ENCODE measurements around the gene NOXO1.

DNA sequence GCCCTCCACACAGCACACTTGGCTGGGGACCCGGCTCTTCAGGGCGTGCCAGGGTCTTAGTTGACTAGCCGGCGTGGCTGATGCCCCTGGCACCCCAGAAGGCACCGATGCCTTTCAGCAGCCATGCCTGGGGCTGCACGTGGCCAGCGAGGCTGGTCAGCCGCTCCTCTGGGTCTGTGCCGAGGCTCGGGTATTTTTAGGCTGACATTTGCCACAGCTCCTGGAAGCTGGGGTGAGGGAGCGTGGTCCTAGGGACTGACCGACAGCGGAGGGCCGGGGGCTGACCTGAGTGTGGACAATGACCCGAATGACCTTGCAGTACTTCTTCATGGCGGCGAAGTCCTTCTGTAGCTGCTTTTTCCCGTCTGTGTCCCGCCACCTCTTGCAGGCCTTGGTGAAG lies 30.7 kb downstream of the NOXO1 start:
- TF ChIP-seq CTCF (IDR thresholded peaks at IDR 0.05): no peak
- no peak for TF ChIP-seq POLR2A (IDR thresholded peaks at IDR 0.05)

Measured in lower leg skin (tissue), 3 donors.